GM19328 (cell line): ENCODE measurements around the gene NDUFA13.
"Not testable (repeated sequence)": the region's sequence is repeated elsewhere in the genome, so short reads cannot be mapped to it uniquely, and the experiment has no call there.

Experiments used
- ATAC-seq: cut with Tn5 transposase; IDR thresholded peaks from one replicate; pipeline ENCODE4 v1.9.1; 2021; ENCODE audit warnings: mild to moderate bottlenecking, moderate library complexity; ENCODE audit not compliant: unreplicated experiment

NDUFA13 gene

GRCh38 chr19:19515642-19516519 is at the start of gene NDUFA13:
Gene NDUFA13 (plus strand): TSS chr19:19516225. CDS start chr19:19516239, 14 bp downstream.
- ATAC-seq: peak; percentile 86

DNA sequence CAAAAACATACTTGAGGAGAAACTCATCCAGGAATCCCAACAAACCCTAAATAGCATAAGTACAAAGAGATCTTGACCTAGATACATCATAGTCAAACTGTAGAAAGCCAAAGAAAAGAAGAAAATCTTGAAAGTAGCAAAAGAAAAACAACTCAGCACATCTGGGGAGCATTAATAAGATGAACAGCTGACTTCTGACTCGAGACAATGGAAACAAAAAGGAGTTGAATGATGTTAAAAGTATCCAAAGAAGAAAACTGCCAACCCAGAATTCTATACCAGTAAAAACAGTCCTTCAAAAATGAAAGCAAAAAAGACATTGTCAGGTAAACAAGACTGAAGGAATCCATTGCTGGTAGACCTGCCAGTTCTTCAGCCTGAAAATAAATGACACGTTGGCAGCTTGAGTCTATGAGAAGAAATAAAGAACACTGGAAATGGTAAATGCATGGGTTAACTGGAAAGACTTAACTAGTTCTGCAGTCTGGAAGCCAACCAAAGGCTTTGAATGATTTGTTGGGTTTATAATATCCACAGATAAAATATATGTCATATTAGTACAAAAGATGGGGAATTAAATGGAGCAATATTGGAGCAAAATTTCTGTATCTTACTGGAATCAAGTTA is 47.5 kb upstream of the NDUFA13 start:
- ATAC-seq: no peak

DNA sequence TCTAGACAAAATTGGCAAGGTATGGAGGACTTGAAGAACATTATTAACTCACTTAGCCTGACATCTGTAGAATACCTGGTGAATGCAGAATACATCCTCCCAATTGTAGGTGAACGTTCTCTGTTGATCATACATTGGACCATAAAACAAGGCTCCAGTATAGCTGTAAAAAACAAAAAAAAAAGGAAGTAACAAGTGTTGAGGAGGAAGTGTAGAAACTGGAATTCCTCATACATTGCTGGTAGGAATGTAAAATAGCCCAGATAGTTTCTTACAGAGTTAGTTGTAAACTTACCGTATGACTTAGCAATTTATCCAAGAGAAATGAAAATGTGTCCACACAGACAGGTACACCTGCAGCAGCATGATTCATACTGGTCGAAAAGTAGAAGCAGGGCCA is 45.4 kb upstream of the NDUFA13 start:
- no peak for ATAC-seq

GRCh38 chr19:19471682-19472081 is 44.3 kb upstream of the NDUFA13 start:
- ATAC-seq: no peak

- not testable (repeated sequence) for ATAC-seq
Measured at GRCh38 chr19:19472106-19472505, 43.9 kb upstream of the NDUFA13 start.

DNA sequence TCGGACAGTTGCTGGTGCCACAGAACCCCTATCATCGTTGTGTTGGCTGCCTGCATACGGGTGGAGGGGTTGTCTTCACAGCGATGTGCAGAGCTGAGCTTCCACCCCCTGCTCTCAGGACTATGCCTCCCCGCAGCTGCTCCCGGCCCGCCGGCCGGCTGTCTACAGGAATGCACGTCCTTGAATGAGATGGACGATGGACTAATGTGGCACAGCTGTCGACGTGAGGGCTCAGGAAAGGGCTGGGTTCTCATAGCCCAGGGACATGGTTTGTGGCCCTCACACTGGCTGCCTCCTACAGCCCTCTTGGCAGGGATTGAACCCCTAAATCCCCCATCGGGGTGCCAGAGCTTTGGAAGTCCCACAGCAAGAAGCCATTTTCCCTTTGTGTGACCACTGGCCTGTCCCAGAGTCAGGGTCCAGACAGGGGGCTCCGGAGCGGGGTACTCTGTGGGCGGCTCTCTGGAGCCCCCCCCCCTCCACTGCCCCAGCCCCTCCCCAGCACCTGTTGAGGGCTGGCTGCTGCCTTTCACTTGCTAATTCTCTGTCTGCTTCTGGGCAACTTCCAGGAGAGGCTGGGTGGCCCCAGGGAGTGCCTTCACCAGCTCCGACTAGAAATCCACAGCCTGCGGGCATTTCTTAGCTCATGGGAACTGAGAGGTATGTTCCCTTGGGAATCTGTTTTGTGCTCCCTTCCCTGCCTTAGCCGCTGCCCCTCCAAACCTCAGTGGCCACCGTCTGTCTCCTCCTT is 40.8 kb upstream of the NDUFA13 start:
- no peak for ATAC-seq

DNA sequence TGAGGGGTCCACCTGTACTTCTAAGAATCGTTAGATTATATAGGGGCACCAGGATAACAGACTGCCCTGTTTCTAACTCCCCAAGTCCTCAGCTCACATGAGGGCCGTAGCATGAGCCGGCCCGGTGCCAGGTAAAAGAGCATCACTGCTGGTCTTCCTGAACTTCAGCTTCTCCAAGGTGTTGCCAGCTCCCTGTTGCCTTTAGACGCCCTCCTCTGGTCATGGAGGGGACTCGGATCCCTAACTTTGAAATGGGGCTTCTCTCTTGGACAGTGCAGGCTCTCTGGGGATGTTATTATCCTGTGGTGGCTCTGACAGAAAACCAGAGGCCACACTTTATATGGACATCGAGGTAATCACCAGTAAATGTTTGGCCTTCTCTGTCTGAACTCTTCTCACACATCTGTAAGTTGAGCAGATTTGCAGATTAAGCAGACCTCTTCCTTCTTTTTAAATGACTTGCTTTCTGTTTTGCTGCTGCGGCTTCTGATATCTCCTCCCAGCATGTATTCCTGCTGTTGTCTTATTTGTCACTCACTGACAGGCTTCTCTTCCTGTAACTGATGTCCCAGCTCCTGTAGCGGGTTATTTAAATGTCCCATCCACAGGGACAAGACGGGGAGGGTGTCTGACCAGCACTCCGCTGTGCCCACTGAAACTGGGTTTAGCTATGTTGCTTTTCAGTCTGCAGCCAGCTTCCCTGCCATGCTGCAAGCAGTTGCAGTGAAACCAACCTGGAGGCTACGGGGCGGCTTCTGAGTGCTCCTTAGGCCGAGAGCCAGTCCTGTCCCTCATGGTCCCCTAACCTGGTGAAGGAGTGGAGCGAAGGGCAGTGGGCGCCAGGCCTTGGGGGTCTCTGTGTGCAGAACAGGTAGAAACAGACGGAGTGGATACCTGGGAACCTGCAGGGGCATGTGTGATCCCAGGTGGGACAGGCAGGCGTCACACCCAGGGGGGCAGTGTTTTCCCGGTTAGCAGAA is 39.9 kb upstream of the NDUFA13 start:
- no peak for ATAC-seq

DNA sequence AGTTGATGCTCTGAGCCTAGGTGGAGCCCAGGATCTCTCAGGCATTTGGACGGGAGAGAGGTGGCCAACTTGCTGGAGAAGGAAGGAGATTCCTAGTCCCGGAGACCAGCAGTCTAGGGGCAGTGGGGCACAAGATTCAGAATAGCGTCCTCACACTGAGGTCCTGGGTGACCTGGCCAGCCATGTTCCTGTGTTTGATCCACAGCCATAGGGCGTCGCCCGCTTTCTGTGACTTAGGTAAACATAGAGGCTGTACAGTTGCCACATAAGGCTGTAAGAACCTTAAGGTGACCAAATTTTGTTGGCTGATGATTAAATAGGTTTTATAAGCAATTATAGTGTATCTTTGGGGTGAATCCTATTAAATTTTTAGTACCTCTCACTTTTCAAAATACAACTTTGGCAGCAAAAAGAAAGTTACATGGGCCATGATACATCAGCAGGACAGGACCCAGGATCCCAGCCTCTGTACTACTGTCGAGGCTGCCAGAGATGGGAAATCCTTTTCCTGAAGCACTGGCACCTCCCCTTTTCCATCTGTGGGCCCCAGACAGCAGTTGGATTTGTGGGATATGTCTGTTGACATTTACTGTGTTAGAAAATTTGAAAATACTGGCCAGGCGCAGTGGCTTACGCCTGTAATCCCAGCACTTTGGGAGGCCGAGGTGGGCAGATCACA is 38.2 kb upstream of the NDUFA13 start:
- no peak for ATAC-seq

- ATAC-seq: no peak
Measured at GRCh38 chr19:19480688-19481087, 35.3 kb upstream of the NDUFA13 start.

DNA sequence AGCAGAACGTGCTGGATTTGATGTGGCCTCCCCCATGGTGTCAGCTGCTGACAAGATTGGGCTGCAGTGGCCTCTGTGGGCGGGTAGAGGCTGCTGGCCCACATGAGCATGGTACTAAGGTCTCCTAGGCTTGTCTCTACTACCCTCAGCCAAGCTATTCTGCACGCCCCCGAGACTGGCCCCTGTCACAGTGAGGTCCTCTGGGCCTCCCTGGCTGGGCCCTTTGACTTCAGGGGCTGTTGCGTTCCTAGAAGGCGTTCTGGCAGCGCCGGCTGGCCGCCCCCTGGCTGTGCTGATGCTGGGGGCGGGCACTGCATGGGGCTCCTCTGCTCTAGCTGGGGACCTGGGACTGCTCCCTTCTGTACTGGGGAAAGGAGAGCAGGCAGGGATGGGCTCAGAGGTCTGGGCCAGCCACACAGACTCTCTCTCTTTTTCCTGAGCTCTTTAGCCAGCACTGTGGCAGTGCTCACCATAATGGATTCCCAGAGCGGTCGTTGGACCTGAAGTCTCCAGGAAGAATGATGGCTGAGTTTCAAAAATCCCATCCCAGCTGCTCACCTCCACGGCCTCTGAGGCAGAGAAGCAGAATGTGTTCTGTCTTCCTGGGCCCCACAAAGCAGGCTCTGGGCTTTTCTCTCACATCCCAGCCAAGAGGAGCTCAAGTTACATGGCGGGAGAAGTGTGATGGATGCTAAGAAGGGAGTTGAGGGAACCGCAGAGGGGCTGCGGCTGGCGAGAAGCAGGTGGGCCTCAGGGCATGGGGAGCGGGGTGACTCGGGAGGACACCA is 33.0 kb upstream of the NDUFA13 start:
- no peak for ATAC-seq

- no peak for ATAC-seq
Measured at GRCh38 chr19:19485161-19485997, 30.6 kb upstream of the NDUFA13 start.

DNA sequence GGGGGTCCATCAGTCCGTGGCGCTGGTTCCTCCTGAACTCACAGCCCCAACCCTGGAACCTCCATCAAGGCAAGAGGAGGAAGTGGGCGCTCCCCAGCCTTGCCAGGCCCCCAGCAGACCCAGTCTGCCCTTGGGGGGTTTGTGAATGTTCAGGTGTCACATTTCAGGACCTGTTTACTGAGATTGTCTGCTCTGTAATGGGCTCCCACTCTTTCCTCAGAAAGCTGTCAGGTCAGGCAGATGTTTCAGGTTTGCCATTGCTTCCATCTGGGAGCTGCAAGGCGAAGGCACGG is 30.1 kb upstream of the NDUFA13 start:
- ATAC-seq: no peak

GRCh38 chr19:19486343-19487076 is 29.5 kb upstream of the NDUFA13 start:
- ATAC-seq: no peak

- no peak for ATAC-seq
Measured at GRCh38 chr19:19487077-19487949, 28.7 kb upstream of the NDUFA13 start.

GRCh38 chr19:19487950-19488874 is 27.8 kb upstream of the NDUFA13 start:
- ATAC-seq: no peak
